Bronchial epithelial cell (primary cell): ENCODE measurements around the gene AGPS. TPM values are rescaled to one million over a fixed set of nuclear protein-coding genes. Genes with fewer than 3 reads are reported as not detected.
A peak's percentile ranks its signal among the peaks of the same experiment; 100 is the strongest.

Source experiments
- DNase-seq: peaks from one replicate; pipeline ENCODE4 v3.0.0-alpha.2; 2010; ENCODE audit warnings: low read depth
- FAIRE-seq: peaks from 2 replicates; lab custom pipeline; 2011; peaks lifted over from hg19 to GRCh38; lab: Jason Lieb, UNC
- H3K27me3 ChIP-seq: 2 replicates; pipeline ENCODE4 v1.5.1; 2011; ENCODE audit warnings: low read length; ENCODE audit not compliant: control insufficient read depth, insufficient read depth
- H3K36me3 ChIP-seq: 2 replicates; pipeline ENCODE4 v1.5.1; 2011; ENCODE audit warnings: low read length; ENCODE audit not compliant: control insufficient read depth, insufficient read depth
- H3K4me3 ChIP-seq: 2 replicates; pipeline ENCODE4 v1.5.1; 2011; ENCODE audit warnings: mild to moderate bottlenecking, low read depth, low read length, control low read depth
- CTCF ChIP-seq: IDR thresholded peaks from 2 replicates; pipeline ENCODE4 v1.5.1; 2011; ENCODE audit warnings: mild to moderate bottlenecking, moderate library complexity, low read length, control low read depth, inconsistent platforms; ENCODE audit not compliant: insufficient read depth, severe bottlenecking
- total RNA-seq: library from RNA; depleted of rRNA; stranded (reverse); fragments of >200 nt; gene quantifications from 2 replicates; pipeline ENCODE4 v1.2.1, GENCODE V29; 2014

The AGPS gene
- total RNA-seq, 1 donor from 2014 or later, result 34.8 TPM

- Histone ChIP-seq H3K4me3 (no peak overlapping the region), H3K27me3 (no peaks in the 10 kb centered on the region), H3K36me3 (no peaks in the 10 kb centered on the region)
- no peak for TF ChIP-seq CTCF
- FAIRE-seq (no peak), DNase-seq (no peak)
Measured at GRCh38 chr2:177398290-177398683, 5.7 kb downstream of the AGPS start.

- Histone ChIP-seq H3K36me3 (no peaks in the 10 kb centered on the region), H3K27me3 (no peaks in the 10 kb centered on the region), H3K4me3 (no peak overlapping the region)
- TF ChIP-seq CTCF, result no peak
- DNase-seq (no peak), FAIRE-seq (no peak)
Measured at GRCh38 chr2:177398791-177399190, 6.2 kb downstream of the AGPS start.

- DNase-seq, result no peak
- FAIRE-seq, result no peak
- TF ChIP-seq CTCF, result no peak
- Histone ChIP-seq H3K4me3 (no peak overlapping the region), H3K27me3 (no peaks in the 10 kb centered on the region), H3K36me3 (no peaks in the 10 kb centered on the region)
Measured at GRCh38 chr2:177399376-177399775, 6.8 kb downstream of the AGPS start.

- no peak for TF ChIP-seq CTCF
- no peaks in the 10 kb centered on the region for H3K36me3 ChIP-seq
- DNase-seq (no peak), FAIRE-seq (no peak)
- no peak overlapping the region for H3K4me3 ChIP-seq
- H3K27me3 ChIP-seq, result no peaks in the 10 kb centered on the region
Measured at GRCh38 chr2:177400337-177400923, 7.9 kb downstream of the AGPS start.

- TF ChIP-seq CTCF, result no peak
- DNase-seq, result no peak
- Histone ChIP-seq H3K4me3 (no peak overlapping the region), H3K36me3 (no peaks in the 10 kb centered on the region), H3K27me3 (no peaks in the 10 kb centered on the region)
- no peak for FAIRE-seq
Measured at GRCh38 chr2:177402096-177402495, 9.5 kb downstream of the AGPS start.

- no peaks in the 10 kb centered on the region for H3K27me3 ChIP-seq
- no peak overlapping the region for H3K4me3 ChIP-seq
- no peak for TF ChIP-seq CTCF
- FAIRE-seq (no peak), DNase-seq (peak; percentile 38)
- H3K36me3 ChIP-seq, result no peaks in the 10 kb centered on the region
Measured at GRCh38 chr2:177403838-177404237, 11.3 kb downstream of the AGPS start.
